ENCODE data around the gene P2RX5.

DNA sequence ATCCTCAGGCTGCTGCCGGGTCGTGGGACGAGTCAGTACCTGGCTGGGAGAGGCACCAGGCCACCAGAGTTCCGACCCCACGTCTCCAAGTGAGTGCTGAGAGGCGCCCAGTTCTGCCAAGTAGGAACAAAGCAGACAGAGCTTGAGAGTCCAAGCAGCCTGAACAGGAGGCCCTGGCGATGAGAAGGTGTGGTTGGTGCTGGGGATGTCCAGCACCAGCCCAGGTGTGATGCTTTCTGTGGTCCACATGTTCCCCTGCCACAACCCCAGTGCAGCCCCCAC, 38.4 kb downstream of the P2RX5 start:
- no peak for TF ChIP-seq POLR2A (IDR thresholded peaks at IDR 0.05)
- TF ChIP-seq, protein P1, sequence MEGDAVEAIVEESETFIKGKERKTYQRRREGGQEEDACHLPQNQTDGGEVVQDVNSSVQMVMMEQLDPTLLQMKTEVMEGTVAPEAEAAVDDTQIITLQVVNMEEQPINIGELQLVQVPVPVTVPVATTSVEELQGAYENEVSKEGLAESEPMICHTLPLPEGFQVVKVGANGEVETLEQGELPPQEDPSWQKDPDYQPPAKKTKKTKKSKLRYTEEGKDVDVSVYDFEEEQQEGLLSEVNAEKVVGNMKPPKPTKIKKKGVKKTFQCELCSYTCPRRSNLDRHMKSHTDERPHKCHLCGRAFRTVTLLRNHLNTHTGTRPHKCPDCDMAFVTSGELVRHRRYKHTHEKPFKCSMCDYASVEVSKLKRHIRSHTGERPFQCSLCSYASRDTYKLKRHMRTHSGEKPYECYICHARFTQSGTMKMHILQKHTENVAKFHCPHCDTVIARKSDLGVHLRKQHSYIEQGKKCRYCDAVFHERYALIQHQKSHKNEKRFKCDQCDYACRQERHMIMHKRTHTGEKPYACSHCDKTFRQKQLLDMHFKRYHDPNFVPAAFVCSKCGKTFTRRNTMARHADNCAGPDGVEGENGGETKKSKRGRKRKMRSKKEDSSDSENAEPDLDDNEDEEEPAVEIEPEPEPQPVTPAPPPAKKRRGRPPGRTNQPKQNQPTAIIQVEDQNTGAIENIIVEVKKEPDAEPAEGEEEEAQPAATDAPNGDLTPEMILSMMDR (IDR thresholded peaks at IDR 0.05 in 8 of 11, conservative IDR thresholded peaks at IDR 0.05 in 3 of 11): no peak

Measured in spleen (tissue), 7 donors.